ENCODE measurements around the gene KLF15.
A peak's percentile ranks its signal among the peaks of the same experiment; 100 is the strongest.

Gene KLF15

GRCh38 chr3:126360046-126360713 is 3.0 kb upstream of the KLF15 start:
- no peak for DNase-seq

GRCh38 chr3:126358816-126359181 is 1.6 kb upstream of the KLF15 start:
- no peak for DNase-seq

- DNase-seq: peak; percentile 47
Observed at GRCh38 chr3:126358038-126358815, 1.0 kb upstream of the KLF15 start.

GRCh38 chr3:126356373-126357264 is 589 bp downstream of the KLF15 start:
- no peak for DNase-seq

GRCh38 chr3:126355777-126356372 is 1.3 kb downstream of the KLF15 start:
- no peak for DNase-seq

GRCh38 chr3:126355251-126355650 is 2.0 kb downstream of the KLF15 start:
- no peak for DNase-seq

- DNase-seq: no peak
Observed at GRCh38 chr3:126354776-126355175, 2.4 kb downstream of the KLF15 start.

- DNase-seq: no peak
Observed at GRCh38 chr3:126353694-126354321, 3.4 kb downstream of the KLF15 start.

- no peak for DNase-seq
Observed at GRCh38 chr3:126352476-126353454, 4.4 kb downstream of the KLF15 start.

- DNase-seq: no peak
Observed at GRCh38 chr3:126351771-126352475, 5.3 kb downstream of the KLF15 start.

- DNase-seq: no peak
Observed at GRCh38 chr3:126351086-126351770, 6.0 kb downstream of the KLF15 start.

GRCh38 chr3:126350502-126351085 is 6.6 kb downstream of the KLF15 start:
- DNase-seq: no peak

- DNase-seq: no peak
Observed at GRCh38 chr3:126349611-126350501, 7.4 kb downstream of the KLF15 start.

- DNase-seq: no peak
Observed at GRCh38 chr3:126349071-126349470, 8.1 kb downstream of the KLF15 start.

- no peak for DNase-seq
Observed at GRCh38 chr3:126348308-126348920, 8.8 kb downstream of the KLF15 start.

- no peak for DNase-seq
Observed at GRCh38 chr3:126347543-126348161, 9.6 kb downstream of the KLF15 start.

- DNase-seq: no peak
Observed at GRCh38 chr3:126346466-126346865, 10.7 kb downstream of the KLF15 start.

All from NCI-H345 (cell line).